ENCODE data around the gene SLAMF7. TPM values are rescaled to one million over a fixed set of nuclear protein-coding genes. Genes with fewer than 3 reads are reported as not detected.

SLAMF7 gene
- total and polyA plus RNA-seq, 2 of the 8 experiments (the other 6 are each of a cell fraction or from before 2014, with no cell fraction given) = not detected

DNA sequence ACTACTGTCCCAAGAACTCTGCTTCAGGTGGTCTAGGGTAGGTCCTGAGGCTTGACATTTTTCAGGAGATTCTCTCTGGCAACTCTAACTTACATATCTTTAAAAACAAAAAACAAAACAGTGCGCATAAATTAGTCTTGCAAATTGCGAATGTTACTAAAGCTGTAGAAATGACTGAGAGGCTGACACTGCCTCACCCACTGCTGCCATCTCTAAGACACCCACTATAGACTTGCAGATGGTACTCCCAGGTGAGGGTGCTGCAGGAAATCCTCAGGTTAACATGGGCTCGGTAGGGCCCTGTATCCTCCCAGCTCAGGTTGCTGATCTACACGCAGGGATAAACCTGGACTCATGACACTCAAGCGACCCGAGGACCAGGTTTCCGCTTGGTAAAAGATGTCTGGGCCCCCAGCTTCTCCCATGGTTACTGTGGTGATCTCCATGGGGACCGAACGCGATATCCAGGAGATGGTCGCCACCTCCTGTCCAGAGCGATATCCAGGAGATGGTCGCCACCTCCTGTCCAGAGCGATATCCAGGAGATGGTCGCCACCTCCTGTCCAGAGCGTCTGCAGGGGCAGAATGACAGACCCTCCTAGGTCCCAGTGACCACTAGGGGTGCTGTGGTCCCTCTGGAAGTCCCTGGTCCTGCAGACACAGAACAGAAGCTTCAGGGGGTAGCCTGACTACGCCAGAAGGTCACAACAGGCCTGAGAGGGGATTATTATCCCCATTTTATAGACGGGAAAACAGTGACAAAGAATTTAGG lies 40.8 kb downstream of the SLAMF7 start (continued):
- TF ChIP-seq BRCA1 (IDR thresholded peaks at IDR 0.05; ENCODE audit: low read depth, low read length) (no peak), ZNF274 (IDR thresholded peaks at IDR 0.05; ENCODE audit: borderline replicate concordance, extremely low read depth, low read length) (no peak), CHD1 (IDR thresholded peaks at IDR 0.05; ENCODE audit: low read depth, low read length) (no peak), YY1 (IDR thresholded peaks at IDR 0.05; ENCODE audit: low read depth, low read length) (peak; percentile 68; the same call in 1 of the 2 replicates), CBX8 (IDR thresholded peaks at IDR 0.05; ENCODE audit: borderline replicate concordance, low read depth, low read length) (no peak), CBX5 (IDR thresholded peaks at IDR 0.05; ENCODE audit: low read depth, low read length) (no peak), SAP30 (IDR thresholded peaks at IDR 0.05; ENCODE audit: insufficient read depth, insufficient replicate concordance, low read length) (no peak), SP2 (IDR thresholded peaks at IDR 0.05; ENCODE audit: low read length) (no peak), CREB1 (IDR thresholded peaks at IDR 0.05) (no peak; the same call in 1 of the 2 replicates), SIRT6 (IDR thresholded peaks at IDR 0.05; ENCODE audit: low read length) (no peak)
- TF ChIP-seq, protein P1, sequence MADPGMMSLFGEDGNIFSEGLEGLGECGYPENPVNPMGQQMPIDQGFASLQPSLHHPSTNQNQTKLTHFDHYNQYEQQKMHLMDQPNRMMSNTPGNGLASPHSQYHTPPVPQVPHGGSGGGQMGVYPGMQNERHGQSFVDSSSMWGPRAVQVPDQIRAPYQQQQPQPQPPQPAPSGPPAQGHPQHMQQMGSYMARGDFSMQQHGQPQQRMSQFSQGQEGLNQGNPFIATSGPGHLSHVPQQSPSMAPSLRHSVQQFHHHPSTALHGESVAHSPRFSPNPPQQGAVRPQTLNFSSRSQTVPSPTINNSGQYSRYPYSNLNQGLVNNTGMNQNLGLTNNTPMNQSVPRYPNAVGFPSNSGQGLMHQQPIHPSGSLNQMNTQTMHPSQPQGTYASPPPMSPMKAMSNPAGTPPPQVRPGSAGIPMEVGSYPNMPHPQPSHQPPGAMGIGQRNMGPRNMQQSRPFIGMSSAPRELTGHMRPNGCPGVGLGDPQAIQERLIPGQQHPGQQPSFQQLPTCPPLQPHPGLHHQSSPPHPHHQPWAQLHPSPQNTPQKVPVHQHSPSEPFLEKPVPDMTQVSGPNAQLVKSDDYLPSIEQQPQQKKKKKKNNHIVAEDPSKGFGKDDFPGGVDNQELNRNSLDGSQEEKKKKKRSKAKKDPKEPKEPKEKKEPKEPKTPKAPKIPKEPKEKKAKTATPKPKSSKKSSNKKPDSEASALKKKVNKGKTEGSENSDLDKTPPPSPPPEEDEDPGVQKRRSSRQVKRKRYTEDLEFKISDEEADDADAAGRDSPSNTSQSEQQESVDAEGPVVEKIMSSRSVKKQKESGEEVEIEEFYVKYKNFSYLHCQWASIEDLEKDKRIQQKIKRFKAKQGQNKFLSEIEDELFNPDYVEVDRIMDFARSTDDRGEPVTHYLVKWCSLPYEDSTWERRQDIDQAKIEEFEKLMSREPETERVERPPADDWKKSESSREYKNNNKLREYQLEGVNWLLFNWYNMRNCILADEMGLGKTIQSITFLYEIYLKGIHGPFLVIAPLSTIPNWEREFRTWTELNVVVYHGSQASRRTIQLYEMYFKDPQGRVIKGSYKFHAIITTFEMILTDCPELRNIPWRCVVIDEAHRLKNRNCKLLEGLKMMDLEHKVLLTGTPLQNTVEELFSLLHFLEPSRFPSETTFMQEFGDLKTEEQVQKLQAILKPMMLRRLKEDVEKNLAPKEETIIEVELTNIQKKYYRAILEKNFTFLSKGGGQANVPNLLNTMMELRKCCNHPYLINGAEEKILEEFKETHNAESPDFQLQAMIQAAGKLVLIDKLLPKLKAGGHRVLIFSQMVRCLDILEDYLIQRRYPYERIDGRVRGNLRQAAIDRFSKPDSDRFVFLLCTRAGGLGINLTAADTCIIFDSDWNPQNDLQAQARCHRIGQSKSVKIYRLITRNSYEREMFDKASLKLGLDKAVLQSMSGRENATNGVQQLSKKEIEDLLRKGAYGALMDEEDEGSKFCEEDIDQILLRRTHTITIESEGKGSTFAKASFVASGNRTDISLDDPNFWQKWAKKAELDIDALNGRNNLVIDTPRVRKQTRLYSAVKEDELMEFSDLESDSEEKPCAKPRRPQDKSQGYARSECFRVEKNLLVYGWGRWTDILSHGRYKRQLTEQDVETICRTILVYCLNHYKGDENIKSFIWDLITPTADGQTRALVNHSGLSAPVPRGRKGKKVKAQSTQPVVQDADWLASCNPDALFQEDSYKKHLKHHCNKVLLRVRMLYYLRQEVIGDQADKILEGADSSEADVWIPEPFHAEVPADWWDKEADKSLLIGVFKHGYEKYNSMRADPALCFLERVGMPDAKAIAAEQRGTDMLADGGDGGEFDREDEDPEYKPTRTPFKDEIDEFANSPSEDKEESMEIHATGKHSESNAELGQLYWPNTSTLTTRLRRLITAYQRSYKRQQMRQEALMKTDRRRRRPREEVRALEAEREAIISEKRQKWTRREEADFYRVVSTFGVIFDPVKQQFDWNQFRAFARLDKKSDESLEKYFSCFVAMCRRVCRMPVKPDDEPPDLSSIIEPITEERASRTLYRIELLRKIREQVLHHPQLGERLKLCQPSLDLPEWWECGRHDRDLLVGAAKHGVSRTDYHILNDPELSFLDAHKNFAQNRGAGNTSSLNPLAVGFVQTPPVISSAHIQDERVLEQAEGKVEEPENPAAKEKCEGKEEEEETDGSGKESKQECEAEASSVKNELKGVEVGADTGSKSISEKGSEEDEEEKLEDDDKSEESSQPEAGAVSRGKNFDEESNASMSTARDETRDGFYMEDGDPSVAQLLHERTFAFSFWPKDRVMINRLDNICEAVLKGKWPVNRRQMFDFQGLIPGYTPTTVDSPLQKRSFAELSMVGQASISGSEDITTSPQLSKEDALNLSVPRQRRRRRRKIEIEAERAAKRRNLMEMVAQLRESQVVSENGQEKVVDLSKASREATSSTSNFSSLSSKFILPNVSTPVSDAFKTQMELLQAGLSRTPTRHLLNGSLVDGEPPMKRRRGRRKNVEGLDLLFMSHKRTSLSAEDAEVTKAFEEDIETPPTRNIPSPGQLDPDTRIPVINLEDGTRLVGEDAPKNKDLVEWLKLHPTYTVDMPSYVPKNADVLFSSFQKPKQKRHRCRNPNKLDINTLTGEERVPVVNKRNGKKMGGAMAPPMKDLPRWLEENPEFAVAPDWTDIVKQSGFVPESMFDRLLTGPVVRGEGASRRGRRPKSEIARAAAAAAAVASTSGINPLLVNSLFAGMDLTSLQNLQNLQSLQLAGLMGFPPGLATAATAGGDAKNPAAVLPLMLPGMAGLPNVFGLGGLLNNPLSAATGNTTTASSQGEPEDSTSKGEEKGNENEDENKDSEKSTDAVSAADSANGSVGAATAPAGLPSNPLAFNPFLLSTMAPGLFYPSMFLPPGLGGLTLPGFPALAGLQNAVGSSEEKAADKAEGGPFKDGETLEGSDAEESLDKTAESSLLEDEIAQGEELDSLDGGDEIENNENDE (IDR thresholded peaks at IDR 0.05; ENCODE audit: insufficient replicate concordance, low read length) = no peak

Data from H1 (cell line).